Tibial nerve (tissue), 3 donors: Measurements from ENCODE around the gene TENM4.

ENCODE experiments used
- EP300 ChIP-seq, 2 donors: sonication (generic); formaldehyde crosslinking; IDR thresholded peaks; one replicate each; pipeline ENCODE4 v1.6.1; 2017; ENCODE audit warnings: antibody characterized with exemption in 2 of 2, mild to moderate bottlenecking in 1 of 2
- POLR2A ChIP-seq, 2 donors: fragments of 450-650 bp; IDR thresholded peaks; one replicate each; pipeline ENCODE4 v1.6.1; 2017; ENCODE audit warnings: antibody characterized with exemption in 2 of 2, mild to moderate bottlenecking in 2 of 2, moderate library complexity in 2 of 2

DNA sequence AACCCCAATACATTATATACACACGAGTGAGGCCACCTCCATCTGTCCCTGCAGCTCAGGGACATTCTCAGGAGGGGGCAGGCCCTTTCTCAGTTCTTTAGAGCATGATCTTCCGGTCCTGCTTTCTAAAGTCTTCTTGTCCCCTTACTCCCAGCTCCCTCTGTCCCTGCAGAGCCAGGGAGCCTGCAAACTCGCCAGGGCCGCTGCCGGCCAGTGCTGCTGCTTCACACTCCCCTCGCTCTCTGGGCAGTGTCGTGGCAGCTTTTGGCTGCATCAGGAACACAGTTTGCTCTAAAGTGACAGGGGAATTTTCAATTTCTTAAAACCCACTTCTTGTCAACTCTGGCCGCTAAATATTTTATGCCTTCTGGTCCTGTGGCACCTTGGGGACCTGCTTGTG lies 736.0 kb downstream of the TENM4 start:
- TF ChIP-seq POLR2A (IDR thresholded peaks at IDR 0.05) (no peak), EP300 (IDR thresholded peaks at IDR 0.05) (no peak)
